OCI-LY3 (cell line): Measurements from ENCODE around the gene SERPINB11.

Experiments
- CTCF ChIP-seq: fragments of 200-600, 300-600 bp; sonication (generic); IDR thresholded peaks from 2 replicates; pipeline ENCODE4 v1.5.1; 2014; ENCODE audit warnings: antibody characterized with exemption, low read length, low read depth
- EZH2phosphoT487 ChIP-seq: fragments of 200-600 bp; shearing (Covaris generic); IDR thresholded peaks from 2 replicates; pipeline ENCODE4 v1.6.1; 2018; ENCODE audit warnings: antibody characterized with exemption, mixed run types, low read depth

- TF ChIP-seq CTCF (no peak), EZH2phosphoT487 (no peak)
Observed at GRCh38 chr18:63683890-63684289, 18.9 kb upstream of the SERPINB11 start.
